Stimulated activated CD8-positive, alpha-beta memory T cell treated with anti-CD3 and anti-CD28 coated beads, Interleukin-4, amount 100 ng/mL, for 1 hour (primary cell): Measurements from ENCODE around the gene PPARG.

ENCODE experiments used
- DNase-seq, 2 donors: peaks; one replicate each; pipeline ENCODE4 v3.0.0-alpha.2; 2020; ENCODE audit warnings: low read depth in 2 of 2, low spot score in 1 of 2

Gene PPARG

DNA sequence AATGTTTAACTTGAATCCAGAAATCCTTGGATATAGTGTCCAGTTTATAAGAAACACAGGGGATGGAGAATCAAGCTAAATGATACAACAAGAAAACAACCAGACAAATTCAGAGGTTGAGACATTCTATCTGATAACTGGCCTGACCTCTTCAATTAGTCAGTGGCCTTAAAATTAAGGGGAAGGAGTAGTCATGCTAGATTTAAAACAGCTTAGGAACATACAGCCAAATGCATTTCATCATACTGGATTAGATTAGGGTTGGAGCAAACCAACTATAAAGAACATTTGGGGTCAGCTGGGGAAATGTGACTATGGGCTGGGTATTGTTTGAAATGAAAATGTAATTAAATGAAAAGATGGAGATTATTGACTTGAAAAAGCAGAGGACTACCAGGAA is 53.3 kb downstream of the PPARG start:
- no peak for DNase-seq

DNA sequence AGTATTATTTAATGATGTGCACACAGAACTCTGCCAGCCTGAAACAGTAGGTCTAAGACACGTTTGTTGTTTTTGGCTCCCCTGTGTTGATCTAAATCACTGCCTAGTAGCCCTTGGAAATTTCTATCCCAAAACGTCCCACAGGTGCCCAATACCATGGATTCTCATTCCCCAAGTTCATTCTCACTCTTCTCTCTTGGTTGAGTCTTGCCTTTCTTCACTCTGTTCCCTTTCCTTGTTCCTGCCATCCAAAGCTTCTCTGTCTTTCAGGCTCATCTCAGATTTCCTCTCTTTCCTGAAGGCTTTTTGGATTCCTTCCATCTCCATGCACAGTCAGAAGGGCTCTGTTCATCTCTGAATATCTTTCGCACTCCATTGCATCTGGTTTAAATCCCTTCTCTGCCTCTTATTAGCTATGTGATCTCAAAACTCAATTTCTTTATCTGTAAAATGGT is 54.2 kb downstream of the PPARG start:
- no peak for DNase-seq

DNA sequence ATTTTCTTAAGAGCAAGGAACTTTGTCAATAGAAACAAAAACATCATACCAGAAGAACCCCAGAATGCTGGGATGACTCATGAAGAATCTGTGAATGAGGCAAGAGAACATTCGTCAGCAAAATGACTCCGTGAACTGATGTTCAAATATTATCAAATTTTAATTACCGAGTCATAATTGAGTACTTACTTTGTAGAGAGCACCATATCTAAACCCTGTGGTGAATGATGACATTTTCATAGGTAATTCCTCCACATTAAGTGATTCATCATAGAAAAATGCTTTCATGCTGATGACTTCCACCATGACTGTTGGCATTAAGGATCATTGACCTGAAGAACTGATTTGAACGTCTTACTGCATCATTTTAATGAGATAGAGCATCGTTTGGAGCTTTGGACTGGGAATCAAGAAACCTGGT is 56.3 kb downstream of the PPARG start:
- no peak for DNase-seq

DNA sequence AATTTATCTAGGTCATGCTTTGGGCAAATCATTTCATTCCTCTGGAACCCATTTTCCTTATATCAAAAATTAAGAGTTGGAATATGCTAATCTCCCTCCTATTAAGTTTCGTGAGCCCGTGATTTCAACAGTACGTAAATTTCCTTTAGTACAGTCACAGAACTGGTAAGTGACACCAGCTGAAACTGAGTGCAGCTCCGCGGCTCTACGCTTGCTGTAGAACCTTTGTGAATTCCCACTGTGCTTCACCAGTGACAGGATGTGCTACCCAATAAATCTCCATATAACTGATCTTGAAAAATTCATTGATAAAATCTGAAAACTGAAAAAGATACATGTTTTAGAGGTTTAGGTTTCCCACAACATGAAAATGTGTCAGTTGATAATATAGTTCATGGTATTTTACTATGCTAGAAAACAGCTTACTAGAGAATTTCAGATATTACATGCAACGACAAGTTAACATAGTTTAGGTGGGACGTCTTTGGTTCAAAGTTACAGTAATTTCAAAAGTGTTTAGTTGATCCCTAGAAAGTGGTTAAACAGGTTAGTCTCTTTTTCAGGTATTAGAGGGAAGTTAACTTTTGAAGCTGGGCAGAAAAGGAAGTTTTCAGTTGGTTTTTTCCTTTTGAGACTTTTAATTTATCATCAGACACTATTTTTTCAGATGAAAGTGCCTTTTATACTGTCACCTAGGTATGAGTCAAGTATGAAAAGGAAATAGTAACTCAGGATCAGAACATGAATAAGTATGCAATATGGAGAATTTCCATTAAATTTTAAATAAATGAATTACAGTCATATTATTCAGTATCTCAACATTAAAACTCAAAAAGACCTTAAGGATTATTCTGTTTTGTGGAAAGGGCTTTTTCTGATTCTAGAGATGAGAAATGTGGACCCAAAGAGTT is 57.0 kb downstream of the PPARG start:
- no peak for DNase-seq

DNA sequence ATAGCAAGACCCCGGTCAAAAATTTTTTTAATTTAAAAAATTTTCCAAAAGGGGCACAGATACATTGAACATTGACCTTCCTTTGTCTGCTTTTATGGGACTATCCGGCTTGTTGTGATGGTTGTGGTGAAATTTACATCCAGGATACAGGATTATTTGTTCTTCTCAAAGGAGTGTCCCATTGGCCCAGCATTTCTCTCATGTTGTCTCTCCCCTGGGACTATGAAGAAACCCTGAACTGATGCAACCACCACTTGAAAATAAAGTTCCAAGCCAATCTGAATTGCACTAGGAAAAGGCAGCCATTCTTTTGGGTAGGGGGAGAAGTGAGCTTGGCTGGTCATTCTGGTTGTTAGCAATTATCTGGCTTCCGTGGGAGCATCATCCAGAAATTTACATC is 58.4 kb downstream of the PPARG start:
- DNase-seq = no peak

DNA sequence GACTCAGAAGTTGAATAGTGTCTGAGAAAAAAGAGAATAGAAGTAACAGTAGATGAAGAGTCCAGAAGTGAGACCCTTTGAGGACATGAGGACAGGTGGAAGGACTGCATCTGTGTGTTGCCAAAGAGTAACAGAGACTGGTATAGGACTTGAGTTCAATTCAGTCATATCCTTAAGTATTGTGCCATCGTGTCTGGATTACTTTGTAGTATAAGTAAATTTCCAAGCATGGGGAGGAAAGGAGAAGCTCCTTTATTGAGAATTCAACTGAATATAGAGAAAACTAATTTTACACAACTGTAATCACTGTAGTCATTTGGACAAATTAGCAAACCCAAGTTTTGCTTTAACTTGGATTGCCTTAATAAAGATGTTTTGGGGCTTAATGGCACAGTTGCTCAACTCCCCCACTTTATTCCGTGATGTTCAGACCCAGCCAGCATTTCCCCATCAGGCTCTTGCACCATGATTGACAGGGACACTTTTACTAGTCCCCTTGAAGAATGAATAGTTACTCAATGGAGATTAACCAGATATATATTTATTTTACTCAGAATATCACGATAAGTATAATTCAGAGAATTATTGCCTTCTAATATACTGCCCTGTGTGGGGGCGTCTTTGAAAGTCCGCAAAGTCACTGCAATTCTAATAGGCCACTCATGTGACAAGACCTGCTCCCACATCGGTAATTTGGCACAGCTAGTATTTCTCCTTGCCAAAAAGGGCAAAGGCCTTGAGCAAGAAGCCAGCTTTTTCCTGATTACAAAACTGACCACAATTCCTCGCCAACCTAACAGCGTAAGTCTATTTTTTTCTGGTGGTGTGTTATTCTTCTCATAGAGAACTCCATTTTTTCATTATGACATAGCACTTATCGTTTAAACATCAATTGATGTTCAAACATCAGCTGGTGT is 61.3 kb downstream of the PPARG start:
- no peak for DNase-seq

DNA sequence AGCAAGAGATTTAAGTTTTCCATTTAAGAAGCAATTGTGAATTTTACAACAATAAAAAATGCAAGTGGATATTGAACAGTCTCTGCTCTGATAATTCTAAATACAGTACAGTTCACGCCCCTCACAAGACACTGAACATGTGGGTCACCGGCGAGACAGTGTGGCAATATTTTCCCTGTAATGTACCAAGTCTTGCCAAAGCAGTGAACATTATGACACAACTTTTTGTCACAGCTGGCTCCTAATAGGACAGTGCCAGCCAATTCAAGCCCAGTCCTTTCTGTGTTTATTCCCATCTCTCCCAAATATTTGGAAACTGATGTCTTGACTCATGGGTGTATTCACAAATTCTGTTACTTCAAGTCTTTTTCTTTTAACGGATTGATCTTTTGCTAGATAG is 62.3 kb downstream of the PPARG start:
- no peak for DNase-seq

DNA sequence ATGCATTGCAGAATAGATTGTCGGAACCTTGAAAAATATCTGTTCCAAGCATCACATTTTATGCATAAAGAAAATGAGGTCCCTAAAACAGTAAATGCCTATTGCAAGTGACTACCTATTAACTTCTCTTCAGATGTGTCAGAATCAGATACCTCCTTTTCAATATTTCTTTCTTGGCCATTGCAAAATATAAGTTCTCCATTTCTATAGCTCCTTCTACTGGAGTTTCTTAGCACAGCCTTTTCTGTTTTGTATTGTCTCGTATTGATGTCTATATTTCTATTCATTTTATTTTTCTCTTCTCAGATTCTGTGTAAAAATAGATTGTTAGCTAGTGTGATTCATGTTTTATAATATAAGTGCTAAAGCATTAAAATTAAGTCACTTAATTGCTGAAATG is 63.4 kb downstream of the PPARG start:
- no peak for DNase-seq

DNA sequence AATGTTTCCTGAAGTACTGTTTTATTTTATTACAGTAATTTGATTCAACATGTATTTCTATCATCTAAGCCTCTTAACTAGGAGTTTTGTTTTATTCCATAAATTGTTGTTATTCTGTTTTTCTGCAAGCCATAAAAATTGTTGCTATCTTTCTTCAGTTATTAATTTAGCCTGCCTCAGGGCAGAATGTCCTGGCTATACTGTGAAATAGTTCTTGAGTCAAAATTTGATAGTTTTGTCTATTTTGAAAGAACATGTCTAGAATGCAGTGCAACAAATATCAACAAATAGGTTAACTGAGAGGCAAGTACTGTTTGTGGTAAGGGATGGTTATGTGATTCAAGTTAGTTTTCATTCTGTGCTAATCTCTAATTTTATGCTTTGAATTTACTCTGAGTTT is 63.9 kb downstream of the PPARG start:
- no peak for DNase-seq

DNA sequence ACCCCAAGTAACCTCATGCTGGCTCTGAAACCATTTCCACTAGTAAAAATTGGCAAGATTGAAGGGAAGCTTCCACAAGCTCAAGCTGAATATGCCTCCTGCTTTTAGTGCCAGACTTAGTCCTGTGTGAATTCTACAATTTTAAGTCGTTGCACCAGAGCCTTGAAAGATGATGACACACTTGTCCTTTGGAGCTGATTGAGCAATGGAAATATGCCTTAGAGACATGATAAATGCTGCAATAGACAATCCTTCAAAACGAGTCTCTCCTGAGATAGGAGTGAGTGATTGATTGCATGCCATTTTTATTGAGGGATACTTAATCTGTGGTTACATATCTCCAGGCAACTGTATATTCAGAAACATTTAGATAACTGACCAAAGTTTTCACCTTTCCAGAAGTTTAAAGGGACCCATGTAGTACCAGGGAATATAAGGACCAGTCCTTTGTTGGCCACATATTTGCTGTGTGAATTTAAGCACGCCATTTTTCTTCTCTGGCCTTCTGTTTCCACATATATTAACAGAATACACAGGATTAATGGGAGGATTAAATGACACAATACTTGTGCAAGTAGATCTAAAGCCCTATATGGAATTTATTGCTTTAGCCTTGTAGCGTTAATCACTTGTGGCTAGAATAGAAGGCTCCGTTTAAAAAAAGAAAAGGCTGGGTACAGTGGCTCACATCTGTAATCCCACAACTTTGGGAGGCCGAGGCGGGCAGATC is 65.1 kb downstream of the PPARG start:
- DNase-seq = no peak

DNA sequence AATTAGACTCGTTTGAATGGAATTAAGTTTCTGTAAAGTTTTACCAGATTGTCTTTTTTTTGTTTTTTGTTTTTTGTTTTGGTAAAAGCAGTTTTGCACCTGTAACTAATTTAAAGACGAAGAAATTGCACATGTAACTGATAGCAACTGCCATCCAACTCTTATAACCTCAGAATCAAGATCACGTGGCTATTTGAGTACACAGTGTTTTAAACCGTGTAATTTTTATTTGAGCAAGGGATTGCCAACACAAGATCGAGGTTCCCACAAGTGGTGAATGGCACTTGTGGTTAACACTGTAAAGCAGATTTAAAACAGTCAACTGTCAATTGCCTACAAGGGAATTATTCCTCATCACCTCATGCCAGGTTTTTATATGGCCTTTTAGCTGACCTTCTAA is 67.3 kb downstream of the PPARG start:
- DNase-seq = no peak

DNA sequence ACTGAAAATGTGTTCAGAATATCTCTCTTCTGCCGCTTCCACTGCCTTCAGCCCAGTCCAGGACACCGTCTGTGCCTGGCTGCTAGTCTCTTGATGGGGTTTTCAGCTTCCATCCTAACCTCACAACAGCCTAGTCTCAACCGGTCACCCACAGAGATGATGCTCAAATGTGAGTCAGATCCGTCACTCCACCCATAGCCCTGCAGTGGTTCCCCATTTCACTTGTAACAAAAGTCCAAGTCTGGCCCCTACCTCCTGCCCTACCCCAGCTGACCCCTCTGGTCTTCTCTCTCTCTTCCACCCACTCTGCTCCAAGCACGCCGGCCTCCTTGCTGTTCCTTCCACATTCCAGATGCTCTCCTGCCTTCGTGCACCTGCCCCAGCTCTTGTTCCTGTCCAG is 68.1 kb downstream of the PPARG start:
- no peak for DNase-seq

DNA sequence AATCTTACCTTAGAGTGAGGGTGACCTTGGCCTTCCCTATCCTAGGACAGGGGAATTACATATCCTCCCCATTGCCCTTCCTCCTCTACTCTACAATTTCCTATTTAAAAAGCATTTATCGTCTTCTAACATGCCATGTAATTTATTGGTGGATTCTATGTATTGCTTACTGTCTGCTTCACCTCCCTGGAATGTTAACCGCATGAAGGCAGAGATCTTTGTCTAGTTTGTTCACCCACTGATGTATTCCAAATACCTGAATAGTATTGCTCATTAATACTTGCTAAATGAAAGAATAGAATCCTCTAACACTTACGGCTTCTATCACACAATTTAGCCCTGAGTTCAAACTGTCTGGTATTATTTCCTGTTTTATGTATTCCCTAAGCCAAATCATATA is 68.6 kb downstream of the PPARG start:
- no peak for DNase-seq

DNA sequence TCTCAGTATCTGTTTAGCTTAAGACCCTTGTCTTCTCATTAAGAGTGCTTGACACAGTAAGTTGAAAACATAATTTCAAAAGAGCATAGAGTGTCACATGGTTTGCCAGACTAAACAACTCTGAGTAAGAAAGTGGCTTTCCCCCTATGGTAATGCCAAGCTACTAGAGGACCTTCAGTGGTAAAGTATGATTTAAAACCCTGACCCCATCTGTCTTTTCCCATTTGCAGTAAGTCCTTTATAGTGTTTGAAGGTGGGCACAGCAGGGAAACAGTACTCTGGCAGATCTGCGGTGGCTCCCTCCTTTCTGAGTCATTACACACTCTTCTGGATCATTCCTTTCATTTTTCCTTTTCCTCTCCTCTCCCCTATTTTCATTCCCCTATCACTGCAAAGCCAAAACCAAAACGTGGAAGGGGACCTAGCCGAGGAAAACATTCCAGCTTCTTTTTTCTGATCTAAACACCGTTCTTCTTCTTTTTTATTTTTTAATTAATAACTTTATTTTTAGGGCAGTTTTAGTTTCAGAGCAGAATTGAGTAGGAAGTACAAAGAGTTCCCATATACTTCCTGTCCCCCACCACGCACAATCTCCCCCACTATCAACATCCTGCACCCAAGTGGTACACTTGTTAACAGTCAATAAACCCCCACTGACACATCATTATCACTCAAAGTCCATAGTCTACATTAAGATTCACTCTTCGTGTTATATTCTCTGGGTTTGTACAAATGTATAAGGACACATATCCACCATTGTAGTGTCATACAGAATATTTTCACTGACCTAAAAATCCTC is 74.7 kb downstream of the PPARG start:
- no peak for DNase-seq

DNA sequence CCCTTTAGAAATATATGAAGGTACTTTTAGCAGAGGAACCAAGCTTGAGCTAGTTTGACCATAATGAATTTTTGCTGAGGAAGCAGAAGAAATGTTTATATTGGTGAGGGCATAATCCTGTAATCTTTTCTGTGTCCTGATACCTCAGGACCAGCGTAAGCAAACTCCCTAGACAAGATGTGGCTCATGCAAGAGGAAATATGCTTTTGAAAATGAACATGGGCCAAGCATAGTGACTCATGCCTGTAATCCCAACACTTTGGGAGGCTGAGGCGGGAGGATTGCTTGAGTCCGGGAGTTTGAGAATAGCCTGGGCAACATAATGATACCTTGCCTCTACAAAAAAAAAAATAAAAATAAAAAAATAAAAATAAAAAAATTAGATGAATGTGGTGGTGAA is 78.5 kb downstream of the PPARG start:
- DNase-seq = no peak

DNA sequence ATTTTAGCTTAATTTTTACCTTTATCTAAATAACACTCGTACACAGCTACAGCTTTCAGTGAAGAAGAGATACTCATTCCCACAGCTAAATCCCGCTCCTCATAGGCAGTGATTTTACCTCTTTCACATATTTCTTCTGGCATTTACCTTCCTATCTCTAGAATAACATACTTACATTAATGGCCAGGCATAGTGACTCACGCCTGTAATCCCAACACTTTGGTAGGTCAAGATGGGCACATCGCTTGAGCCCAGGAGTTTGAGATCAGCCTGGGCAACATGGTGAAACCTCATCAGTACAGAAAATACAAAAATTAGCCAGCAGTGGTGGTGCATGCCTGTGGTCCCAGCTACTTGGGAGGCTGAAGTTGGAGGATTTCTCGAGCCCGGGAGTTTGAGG is 80.2 kb downstream of the PPARG start:
- no peak for DNase-seq

DNA sequence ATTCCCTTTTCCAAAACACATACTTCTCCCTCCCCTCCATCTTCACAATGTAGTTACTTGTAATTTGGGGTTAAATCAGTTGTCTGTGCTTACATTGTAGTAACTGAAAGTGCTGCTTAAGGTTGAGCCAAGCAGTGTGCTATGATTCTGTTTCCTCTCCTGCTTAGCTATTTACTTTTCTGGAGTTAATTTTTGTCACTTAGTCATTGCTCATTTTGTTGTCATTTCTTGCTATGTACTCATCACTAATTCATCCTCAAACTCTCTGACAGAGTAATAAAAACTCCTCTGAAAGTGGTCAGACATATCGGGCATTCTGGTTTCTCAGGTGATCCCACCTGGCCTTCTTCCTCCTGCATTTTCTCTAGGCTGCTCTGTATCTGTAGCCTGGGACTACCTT is 80.7 kb downstream of the PPARG start:
- no peak for DNase-seq

DNA sequence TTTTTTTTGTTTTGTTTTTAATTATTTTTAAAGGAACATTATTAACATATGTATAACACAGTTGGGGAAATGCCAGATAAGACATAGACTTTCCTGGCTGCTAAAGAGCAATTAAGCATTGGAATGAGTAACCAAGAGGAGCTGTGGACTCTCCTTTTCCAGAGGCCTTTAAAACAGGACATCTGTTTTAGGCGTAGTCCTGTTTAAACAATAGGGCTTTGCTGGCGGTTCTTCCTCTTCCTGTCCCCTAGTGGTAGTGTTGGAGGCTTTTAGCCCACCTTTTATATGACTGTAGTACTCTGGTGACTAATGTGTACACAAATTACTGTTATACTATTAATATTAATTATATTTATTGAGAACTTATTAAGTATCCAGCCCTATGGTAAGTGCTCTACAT is 81.9 kb downstream of the PPARG start:
- no peak for DNase-seq

DNA sequence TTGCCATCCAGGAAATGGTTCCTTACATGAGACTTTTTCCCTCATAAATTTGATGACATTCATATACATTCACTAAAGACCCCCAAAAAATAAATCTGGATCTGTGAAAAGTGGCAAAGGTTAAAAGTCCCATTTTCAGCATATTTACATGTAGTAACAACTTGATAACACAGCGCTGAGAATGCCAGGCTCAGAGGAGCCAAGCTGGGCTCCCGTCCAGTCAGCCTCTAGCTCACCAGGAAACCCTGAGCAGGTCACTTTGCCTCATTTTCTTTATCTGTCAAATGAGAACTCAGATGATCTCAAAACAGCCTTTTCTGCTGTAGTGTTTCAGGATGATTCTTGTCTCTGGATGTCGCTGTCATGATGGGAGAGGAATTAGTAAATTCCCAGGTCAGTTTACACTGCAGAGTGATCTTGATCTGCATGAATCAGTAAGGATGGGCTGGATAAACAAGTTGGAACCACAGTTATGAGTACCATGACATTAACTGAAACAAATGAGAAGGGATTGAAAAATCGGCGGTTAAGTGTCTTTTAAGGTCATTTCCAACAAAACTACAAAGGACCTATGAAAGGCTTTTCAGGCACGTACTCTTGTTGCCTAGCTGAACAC is 82.8 kb downstream of the PPARG start:
- DNase-seq = no peak

DNA sequence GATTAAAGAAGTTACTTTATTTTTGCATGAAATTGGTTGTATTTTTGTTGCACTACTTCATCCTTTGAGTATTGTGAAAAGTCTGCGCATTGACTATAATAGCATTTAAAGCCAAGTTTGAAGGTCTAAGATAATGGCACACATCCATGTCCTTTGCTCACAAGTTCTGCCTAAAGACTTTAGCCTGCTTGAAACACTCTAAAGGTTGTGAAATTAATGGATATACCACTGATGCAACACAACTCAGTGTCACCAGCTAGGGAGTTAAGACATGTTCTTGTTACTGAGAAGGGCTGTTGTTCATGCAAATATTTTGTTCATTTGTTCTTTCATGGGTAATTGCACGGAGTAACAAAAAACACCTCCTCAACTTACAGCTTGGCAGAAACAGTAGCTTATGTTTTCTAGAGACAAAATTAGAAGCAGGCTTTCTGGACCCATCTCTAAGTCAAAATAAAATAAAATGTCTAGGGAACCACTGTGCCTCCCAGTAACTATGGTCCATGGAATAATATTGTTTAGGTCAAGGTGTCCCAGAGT is 83.9 kb downstream of the PPARG start:
- DNase-seq = no peak
